Gastroesophageal sphincter (tissue), 4 donors: Measurements from ENCODE around the gene MPHOSPH8. TPM values are rescaled to one million over a fixed set of nuclear protein-coding genes. Genes with fewer than 3 reads are reported as not detected.

ENCODE experiments used
- ATAC-seq: fragments of 150-250 bp; one replicate; pipeline ENCODE4 v1.9.1; 2016; ENCODE audit warnings: mild to moderate bottlenecking, moderate library complexity
- H3K27ac ChIP-seq, 4 donors: fragments of 200-600 bp; sonication (generic) in 3 of 4; 1 replicate in 3 of 4; 2 replicates in 1 of 4; pipeline ENCODE4 v1.5.1; 2016 to 2019
- H3K27me3 ChIP-seq: fragments of 200-600 bp; sonication (generic); one replicate; pipeline ENCODE4 v1.5.1; 2019
- H3K36me3 ChIP-seq, 2 donors: fragments of 200-600 bp; sonication (generic); one replicate each; pipeline ENCODE4 v1.5.1; 2019; ENCODE audit warnings: control low read depth in 1 of 2
- H3K4me1 ChIP-seq, 3 donors: fragments of 200-600 bp; sonication (generic); 1 replicate in 2 of 3; 2 replicates in 1 of 3; pipeline ENCODE4 v1.5.1; 2016 to 2019; ENCODE audit warnings: control low read depth in 2 of 3
- H3K4me3 ChIP-seq, 2 donors: fragments of 200-600 bp; sonication (generic); one replicate each; pipeline ENCODE4 v1.5.1; 2019; ENCODE audit warnings: mild to moderate bottlenecking in 1 of 2, moderate library complexity in 1 of 2
- H3K9me3 ChIP-seq, 3 donors: fragments of 200-600 bp; sonication (generic); one replicate each; pipeline ENCODE4 v1.5.1; 2017 to 2019; ENCODE audit warnings: control low read depth in 2 of 3
- CTCF ChIP-seq, 4 experiments: fragments of 200-600 bp in 2 of 4; fragments of 450-650 bp in 2 of 4; sonication (generic) in 1 of 4; IDR thresholded peaks; one replicate each; pipeline ENCODE4 v1.5.1; 2017 to 2019; ENCODE audit warnings: antibody characterized with exemption in 4 of 4, mild to moderate bottlenecking in 2 of 4, moderate library complexity in 2 of 4
- EP300 ChIP-seq: sonication (generic); formaldehyde crosslinking; IDR thresholded peaks from one replicate; pipeline ENCODE4 v1.6.1; 2017; ENCODE audit warnings: antibody characterized with exemption, mild to moderate bottlenecking
- POLR2A ChIP-seq, 2 donors: fragments of 450-650 bp; IDR thresholded peaks; one replicate each; pipeline ENCODE4 v1.6.1; 2017; ENCODE audit warnings: antibody characterized with exemption in 2 of 2, mild to moderate bottlenecking in 2 of 2, moderate library complexity in 1 of 2
- POLR2AphosphoS5 ChIP-seq: sonication (generic); formaldehyde crosslinking; IDR thresholded peaks from one replicate; pipeline ENCODE4 v1.6.1; 2017; ENCODE audit warnings: antibody characterized with exemption
- WGBS, 2 donors: methylation state at CpG; one replicate each; pipeline ENCODE4 v1.1.5; 2018; ENCODE audit warnings: low coverage in 1 of 2; 5-methylcytosine and 5-hydroxymethylcytosine counted together
- total RNA-seq, 4 donors: library from RNA; depleted of rRNA; stranded (reverse); fragments of >200 nt; gene quantifications; one replicate each; pipeline ENCODE4 v1.1.0, GENCODE V29; 2016

The MPHOSPH8 gene
- total RNA-seq, 4 donors from 2014 or later: 36.1 to 49.8 (median 42.3) TPM

DNA sequence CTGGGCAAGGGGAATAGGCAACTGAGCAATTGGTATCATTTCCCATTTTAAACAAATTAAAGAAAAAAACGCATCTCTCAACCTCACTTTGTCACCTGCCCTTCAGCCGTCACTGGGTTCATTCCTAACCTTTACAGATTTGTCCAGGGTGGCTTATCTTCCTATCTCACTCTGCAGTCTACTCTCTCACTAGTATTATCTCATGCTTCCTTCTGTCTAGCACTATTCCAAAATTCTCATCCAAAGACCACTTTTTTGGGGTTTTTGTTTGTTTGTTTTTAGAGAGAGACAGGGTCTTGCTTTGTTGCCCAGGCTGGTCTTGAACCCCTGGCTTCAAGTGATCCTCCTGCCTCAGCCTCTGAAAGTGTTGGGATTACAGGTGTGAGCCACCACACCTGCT is 26.7 kb upstream of the MPHOSPH8 start:
- Histone ChIP-seq H3K36me3 (no peaks in the 10 kb centered on the region), H3K4me3 (no peak overlapping the region), H3K27ac (no peak overlapping the region), H3K27me3 (peaks cover 43% of the 10 kb centered on the region), H3K9me3 (no peaks in the 10 kb centered on the region), H3K4me1 (peaks cover 0 to 11% (median 4%) of the 10 kb centered on the region in 3 donors)
- 86 to 93% methylated on average over 2 of the region's 2 CpGs for WGBS, 2 donors
- TF ChIP-seq POLR2A (IDR thresholded peaks at IDR 0.05) (no peak), EP300 (no peak), CTCF (IDR thresholded peaks at IDR 0.05) (no peak), POLR2AphosphoS5 (no peak)
- no peak for ATAC-seq

- H3K4me3 ChIP-seq: no peak overlapping the region
- 90 to 97% methylated on average over 8 to 10 of the region's 10 CpGs for WGBS, 2 donors
- no peaks in the 10 kb centered on the region for H3K36me3 ChIP-seq
- H3K9me3 ChIP-seq: no peaks in the 10 kb centered on the region
- no peak overlapping the region for H3K27ac ChIP-seq
- ATAC-seq: no peak
- TF ChIP-seq POLR2AphosphoS5 (no peak), EP300 (no peak), POLR2A (IDR thresholded peaks at IDR 0.05) (no peak), CTCF (IDR thresholded peaks at IDR 0.05) (no peak)
- peaks cover 34% of the 10 kb centered on the region for H3K27me3 ChIP-seq
- peaks cover 0 to 3% (median 0%) of the 10 kb centered on the region in 3 donors for H3K4me1 ChIP-seq
Observed at GRCh38 chr13:19607523-19608078, 25.9 kb upstream of the MPHOSPH8 start.

DNA sequence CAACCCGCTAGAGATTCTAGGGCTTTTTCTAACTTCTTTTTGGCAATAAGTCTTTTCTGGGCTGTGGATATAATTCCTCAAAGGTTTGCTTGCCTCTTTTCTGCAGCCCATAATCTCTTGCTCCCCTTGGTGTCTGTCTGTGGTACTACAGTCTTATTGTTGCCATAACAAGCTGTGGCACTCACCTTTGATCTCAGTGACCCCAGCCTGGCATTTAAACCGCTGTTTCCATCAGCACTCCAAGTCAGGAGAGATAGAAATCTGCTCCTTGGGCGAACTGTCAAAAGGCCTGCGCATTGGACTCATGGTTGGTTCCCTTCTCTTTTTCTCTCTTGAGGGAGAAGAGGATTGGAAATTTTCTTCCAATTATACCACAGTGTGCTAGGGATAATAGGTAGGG is 14.5 kb upstream of the MPHOSPH8 start:
- 74 to 89% methylated on average over 1 to 4 of the region's 4 CpGs for WGBS, 2 donors
- Histone ChIP-seq H3K36me3 (no peaks in the 10 kb centered on the region), H3K27ac (no peak overlapping the region), H3K9me3 (peaks cover 0 to 19% (median 0%) of the 10 kb centered on the region in 3 donors), H3K4me3 (no peak overlapping the region), H3K4me1 (no peaks in the 10 kb centered on the region), H3K27me3 (no peaks in the 10 kb centered on the region)
- ATAC-seq: no peak
- TF ChIP-seq POLR2AphosphoS5 (no peak), CTCF (IDR thresholded peaks at IDR 0.05) (peak in 1 of 4 experiments; percentile 15), POLR2A (IDR thresholded peaks at IDR 0.05) (no peak)

DNA sequence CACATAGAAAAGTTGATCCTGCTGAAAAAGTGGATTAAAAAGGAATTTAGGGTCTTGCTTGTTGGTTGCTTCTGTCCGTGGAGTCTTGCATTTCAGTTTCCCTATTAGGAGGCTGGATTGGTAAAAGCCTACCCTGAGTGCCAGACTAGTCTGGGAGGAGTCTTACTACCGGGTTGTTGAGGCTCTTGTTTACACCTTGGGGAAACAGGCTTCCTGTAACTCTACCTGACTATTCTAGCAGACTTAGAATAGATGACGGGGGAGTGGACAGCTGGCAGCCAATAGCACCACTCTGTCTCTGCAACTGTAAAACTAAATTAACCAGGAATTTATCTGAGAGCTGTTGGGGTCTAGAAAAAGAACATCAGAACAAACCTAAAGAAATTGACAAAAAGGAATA is 11.3 kb upstream of the MPHOSPH8 start:
- 57 to 100% methylated on average over 1 to 3 of the region's 3 CpGs for whole genome bisulfite sequencing, 2 donors
- H3K9me3 ChIP-seq: peaks cover 0 to 17% (median 0%) of the 10 kb centered on the region in 3 donors
- no peaks in the 10 kb centered on the region for H3K36me3 ChIP-seq
- H3K27ac ChIP-seq: no peak overlapping the region
- H3K4me1 ChIP-seq: no peaks in the 10 kb centered on the region
- no peak for ATAC-seq
- no peaks in the 10 kb centered on the region for H3K27me3 ChIP-seq
- TF ChIP-seq EP300 (no peak), POLR2AphosphoS5 (no peak)
- no peak overlapping the region for H3K4me3 ChIP-seq

DNA sequence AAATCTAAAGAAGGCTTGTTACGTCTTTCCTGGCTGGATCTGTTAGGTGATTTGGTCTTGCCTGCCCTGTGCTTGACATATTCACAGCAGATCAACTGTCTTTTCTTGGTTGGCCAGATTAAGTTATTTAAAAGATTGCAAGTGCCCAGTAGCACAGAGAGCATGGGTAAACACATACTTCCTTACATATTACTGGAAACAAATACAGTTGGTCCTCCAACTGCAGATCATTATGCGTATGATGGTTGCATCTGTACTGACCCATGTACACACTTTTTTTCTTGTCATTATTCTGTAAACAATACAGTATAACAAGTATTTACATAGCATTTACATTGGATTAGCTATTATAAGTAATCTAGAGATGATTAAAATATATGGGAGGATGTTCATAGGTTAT is 9.2 kb upstream of the MPHOSPH8 start:
- no peaks in the 10 kb centered on the region for H3K36me3 ChIP-seq
- no peak overlapping the region for H3K27ac ChIP-seq
- H3K4me3 ChIP-seq: no peak overlapping the region
- ATAC-seq: no peak
- no peaks in the 10 kb centered on the region for H3K27me3 ChIP-seq
- no peaks in the 10 kb centered on the region for H3K4me1 ChIP-seq
- H3K9me3 ChIP-seq: no peaks in the 10 kb centered on the region
- 93 to 100% methylated on average over 2 of the region's 2 CpGs for WGBS, 2 donors
- no peak for TF ChIP-seq EP300
- TF ChIP-seq CTCF (IDR thresholded peaks at IDR 0.05): no peak
- TF ChIP-seq POLR2AphosphoS5: no peak
- TF ChIP-seq POLR2A (IDR thresholded peaks at IDR 0.05): no peak
